Stomach (tissue), 9 donors: ENCODE data around the gene ADISSP. TPM values are rescaled to one million over a fixed set of nuclear protein-coding genes. Genes with fewer than 3 reads are reported as not detected.
A peak's percentile ranks its signal among the peaks of the same experiment; 100 is the strongest.

Experiments
- DNase-seq, 2 donors: peaks; one replicate each; pipeline versions ENCODE4 v3.0.0 to v3.0.0-alpha.2; 2013 to 2019
- H3K27ac ChIP-seq, 5 donors: fragments of 200-600 bp in 4 of 5; sonication (generic) in 4 of 5; one replicate each; pipeline ENCODE4 v1.5.1; 2013 to 2019; ENCODE audit warnings: mild to moderate bottlenecking in 1 of 5, moderate library complexity in 1 of 5
- H3K27me3 ChIP-seq, 3 donors: fragments of 200-600 bp; sonication (generic); one replicate each; pipeline ENCODE4 v1.5.1; 2017 to 2019; ENCODE audit warnings: mixed run types in 1 of 3
- H3K36me3 ChIP-seq, 4 donors: fragments of 200-600 bp; sonication (generic); 1 replicate in 3 of 4; 2 replicates in 1 of 4; pipeline ENCODE4 v1.5.1; 2016 to 2019
- H3K4me1 ChIP-seq, 4 donors: fragments of 200-600 bp; sonication (generic); one replicate each; pipeline ENCODE4 v1.5.1; 2016 to 2019
- H3K4me3 ChIP-seq, 4 donors: fragments of 200-600 bp; sonication (generic) in 3 of 4; one replicate each; pipeline ENCODE4 v1.5.1; 2016 to 2019; ENCODE audit warnings: mild to moderate bottlenecking in 1 of 4
- H3K9me3 ChIP-seq, 4 donors: fragments of 200-600 bp; sonication (generic); one replicate each; pipeline ENCODE4 v1.5.1; 2016 to 2019
- EP300 ChIP-seq: sonication (generic); formaldehyde crosslinking; IDR thresholded peaks from one replicate; pipeline ENCODE4 v1.6.1; 2017; ENCODE audit warnings: antibody characterized with exemption
- POLR2A ChIP-seq, 4 donors: fragments of 450-650 bp; IDR thresholded peaks; one replicate each; pipeline ENCODE4 v1.6.1; 2016; ENCODE audit warnings: antibody characterized with exemption in 4 of 4, control low read depth in 2 of 4, mild to moderate bottlenecking in 1 of 4, moderate library complexity in 1 of 4
- POLR2AphosphoS5 ChIP-seq, 3 donors: sonication (generic); formaldehyde crosslinking; IDR thresholded peaks; one replicate each; pipeline ENCODE4 v1.6.1; 2016; ENCODE audit warnings: antibody characterized with exemption in 3 of 3
- WGBS, 5 donors: extraction: QIAGEN DNeasy Blood & Tissue Kit in 3 of 5; methylation state at CpG; one replicate each; pipeline versions ENCODE4 v1.1.5 to v1.1.7; 2013 to 2018; 5-methylcytosine and 5-hydroxymethylcytosine counted together
- intact Hi-C: fragments of 100-400 bp; cut with DNase I; formaldehyde crosslinking; loops from one replicate; pipeline ENCODE4 v1.15.1; 2023; ENCODE audit warnings: low total_unique reads
- polyA plus RNA-seq, 3 donors: library from polyadenylated mRNA; stranded (reverse); fragments of 200-250 nt; gene quantifications; one replicate each; pipeline ENCODE4 v1.2.3, GENCODE V29; 2013
- total RNA-seq, 5 donors: library from RNA; depleted of rRNA; stranded (reverse); fragments of >200 nt; gene quantifications; one replicate each; pipeline versions ENCODE4 v1.1.0 to v1.2.3, GENCODE V29; 2014 to 2016
- TF ChIP-seq, protein P1 (sequence below), 7 experiments: fragments of 450-650 bp in 4 of 7; fragments of 200-600 bp in 3 of 7; sonication (generic) in 3 of 7; IDR thresholded peaks; one replicate each; pipeline ENCODE4 v1.5.1; 2016 to 2019; ENCODE audit warnings: antibody characterized with exemption in 7 of 7, control low read depth in 2 of 7, mild to moderate bottlenecking in 1 of 7
- donor health status: healthy with polysubstance abuse.
- donor health status: Bipolar disorder and iron deficiency.
- donor health status: healthy.

ADISSP gene
- total and polyA plus RNA-seq, 8 donors: 5.9 to 136 (median 27.4) TPM

DNA sequence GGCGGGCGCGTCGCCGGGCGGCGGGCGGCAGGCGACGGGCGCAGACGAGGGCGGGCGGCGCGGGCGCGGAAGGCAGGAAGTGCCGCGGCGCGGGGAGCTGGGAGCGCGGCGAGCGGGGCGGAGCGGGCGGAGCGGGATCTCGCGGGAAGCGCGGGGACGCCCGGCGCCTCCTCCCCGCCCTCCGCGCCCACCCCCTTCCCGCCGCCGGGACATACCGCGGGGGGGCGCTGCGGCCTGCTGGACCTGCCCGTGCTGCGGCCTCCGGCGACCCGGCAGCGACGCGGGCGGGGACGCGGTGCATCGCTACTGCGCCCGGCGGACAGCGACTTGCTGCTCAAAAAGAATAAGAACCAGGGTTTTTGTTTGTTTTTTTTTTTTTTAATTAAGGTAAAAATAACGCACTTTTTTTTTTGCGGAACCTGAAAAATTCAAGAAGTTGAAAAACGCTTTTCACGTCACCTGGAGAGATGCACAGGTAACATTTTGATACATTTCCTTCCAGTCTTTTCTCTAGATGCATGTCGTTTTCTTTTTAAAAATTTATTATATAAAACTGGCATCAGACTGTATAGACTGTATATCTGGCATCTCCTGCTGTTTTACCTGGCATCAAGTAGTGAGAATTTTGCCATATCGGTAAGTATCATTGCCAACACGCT, 19.2 kb upstream of the ADISSP start, which contains the start of gene CENPB:
Gene CENPB, minus strand, starts transcription at position 76 of the 659 bp plus-strand sequence. CDS start 257 bp downstream, outside the sequence.
- peak; percentile 93 to 97 for DNase-seq
- H3K4me1 ChIP-seq: peaks cover 32 to 62% (median 47%) of the 10 kb centered on the region in 4 donors
- WGBS, 5 donors: 2 to 5% (median 3%) methylated on average over 23 to 63 of the region's 70 CpGs
- no peaks in the 10 kb centered on the region for H3K27me3 ChIP-seq
- no peaks in the 10 kb centered on the region for H3K9me3 ChIP-seq
- intact Hi-C loops: no loop called here
- peak within 1 kb of the TSS; percentile 61 to 77 (median 70) for H3K4me3 ChIP-seq
- peak within 1 kb of the TSS; percentile 66 to 90 (median 87) for H3K27ac ChIP-seq
- TF ChIP-seq, protein P1, sequence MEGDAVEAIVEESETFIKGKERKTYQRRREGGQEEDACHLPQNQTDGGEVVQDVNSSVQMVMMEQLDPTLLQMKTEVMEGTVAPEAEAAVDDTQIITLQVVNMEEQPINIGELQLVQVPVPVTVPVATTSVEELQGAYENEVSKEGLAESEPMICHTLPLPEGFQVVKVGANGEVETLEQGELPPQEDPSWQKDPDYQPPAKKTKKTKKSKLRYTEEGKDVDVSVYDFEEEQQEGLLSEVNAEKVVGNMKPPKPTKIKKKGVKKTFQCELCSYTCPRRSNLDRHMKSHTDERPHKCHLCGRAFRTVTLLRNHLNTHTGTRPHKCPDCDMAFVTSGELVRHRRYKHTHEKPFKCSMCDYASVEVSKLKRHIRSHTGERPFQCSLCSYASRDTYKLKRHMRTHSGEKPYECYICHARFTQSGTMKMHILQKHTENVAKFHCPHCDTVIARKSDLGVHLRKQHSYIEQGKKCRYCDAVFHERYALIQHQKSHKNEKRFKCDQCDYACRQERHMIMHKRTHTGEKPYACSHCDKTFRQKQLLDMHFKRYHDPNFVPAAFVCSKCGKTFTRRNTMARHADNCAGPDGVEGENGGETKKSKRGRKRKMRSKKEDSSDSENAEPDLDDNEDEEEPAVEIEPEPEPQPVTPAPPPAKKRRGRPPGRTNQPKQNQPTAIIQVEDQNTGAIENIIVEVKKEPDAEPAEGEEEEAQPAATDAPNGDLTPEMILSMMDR (IDR thresholded peaks at IDR 0.05): peak in 5 of 7 experiments; percentile 41 to 92 (median 74)
- TF ChIP-seq EP300 (no peak), POLR2A (IDR thresholded peaks at IDR 0.05) (no peak), POLR2AphosphoS5 (IDR thresholded peaks at IDR 0.05) (peak in 2 of 3 donors; percentile 61 to 62)
- peaks cover 0 to 25% (median 8%) of the 10 kb centered on the region in 4 donors for H3K36me3 ChIP-seq

DNA sequence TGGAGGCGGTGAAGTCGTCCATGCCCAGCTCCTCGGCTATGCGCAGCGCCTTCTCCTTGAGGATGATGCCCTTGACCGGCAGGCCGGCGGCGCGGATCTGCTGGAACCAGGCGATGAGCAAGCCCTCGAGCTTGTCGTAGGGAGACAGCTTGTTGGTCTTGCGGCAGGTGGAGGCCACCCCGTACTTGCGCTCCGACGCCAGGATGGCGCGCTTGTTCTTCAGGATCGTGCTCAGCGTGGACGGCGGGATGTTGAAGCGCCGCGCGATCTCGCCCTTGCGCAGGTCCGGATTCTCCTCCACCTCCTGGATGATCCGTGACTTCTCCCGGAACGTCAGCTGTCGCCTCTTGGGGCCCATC, 18.6 kb upstream of the ADISSP start:
- peak overlapping the region; percentile 66 to 90 (median 87) for H3K27ac ChIP-seq
- intact Hi-C loops: no loop called here
- H3K36me3 ChIP-seq: peaks cover 0 to 25% (median 8%) of the 10 kb centered on the region in 4 donors
- 0 to 3% (median 0%) methylated on average over 18 to 35 of the region's 35 CpGs; no CpG with 5 or more reads in 1 of the 5 donors for WGBS, 5 donors
- H3K4me3 ChIP-seq: peak overlapping the region; percentile 61 to 77 (median 70)
- no peaks in the 10 kb centered on the region for H3K9me3 ChIP-seq
- peaks cover 37 to 69% (median 53%) of the 10 kb centered on the region in 4 donors for H3K4me1 ChIP-seq
- no peak for TF ChIP-seq POLR2A (IDR thresholded peaks at IDR 0.05)
- TF ChIP-seq POLR2AphosphoS5 (IDR thresholded peaks at IDR 0.05): no peak
- TF ChIP-seq, protein P1 (IDR thresholded peaks at IDR 0.05): no peak
- DNase-seq: peak; percentile 45 to 87
- H3K27me3 ChIP-seq: no peaks in the 10 kb centered on the region

DNA sequence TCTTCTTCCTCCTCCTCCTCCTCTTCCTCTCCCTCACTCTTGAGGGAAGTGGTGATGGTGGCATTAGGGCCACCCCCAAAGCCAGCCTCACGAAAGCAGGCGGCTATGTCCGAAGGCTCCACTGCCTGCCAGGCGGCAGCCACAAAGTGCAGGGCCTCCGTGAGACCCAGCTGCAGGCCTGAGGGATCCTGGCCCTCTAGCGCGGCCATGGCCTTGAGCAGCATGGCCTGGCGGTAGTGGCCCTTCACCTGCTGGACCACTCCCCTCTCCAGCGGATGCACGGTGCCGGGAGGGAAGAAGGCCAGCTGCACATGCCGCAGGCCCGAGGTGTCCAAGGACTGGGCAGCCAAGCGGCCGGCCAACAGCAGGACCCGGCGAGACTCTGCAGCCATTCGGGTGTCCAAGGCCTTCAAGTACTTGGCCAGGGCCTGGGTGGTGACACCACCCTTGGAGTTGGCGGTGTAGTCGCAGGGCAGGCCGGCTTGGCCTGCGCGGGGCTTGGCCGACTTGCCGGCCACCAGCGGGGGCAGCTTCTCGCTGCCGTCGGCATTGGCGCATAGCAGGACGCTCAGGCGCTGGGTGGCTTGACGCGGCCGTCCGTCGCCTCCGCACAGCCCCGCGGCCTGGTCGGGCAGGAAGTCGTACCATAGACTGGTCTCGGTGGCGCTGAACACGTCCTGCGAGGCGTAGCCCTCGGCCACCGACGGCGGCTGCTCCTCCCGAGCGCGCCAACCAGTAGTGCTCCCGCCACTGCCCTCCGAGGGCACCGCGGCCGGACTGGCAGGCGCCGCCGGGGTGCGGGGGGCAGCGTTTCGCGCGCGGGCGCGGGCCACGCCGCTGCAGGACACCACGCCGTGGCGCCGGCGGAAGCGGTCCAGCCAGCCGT, 17.9 kb upstream of the ADISSP start:
- Histone ChIP-seq H3K4me3 (peak overlapping the region; percentile 61 to 77 (median 70)), H3K27ac (peak overlapping the region; percentile 66 to 90 (median 87)), H3K9me3 (no peaks in the 10 kb centered on the region), H3K36me3 (peaks cover 0 to 25% (median 8%) of the 10 kb centered on the region in 4 donors), H3K4me1 (peaks cover 41 to 75% (median 58%) of the 10 kb centered on the region in 4 donors), H3K27me3 (no peaks in the 10 kb centered on the region)
- WGBS, 5 donors: 19 to 79% (median 26%) methylated on average over 11 to 79 of the region's 79 CpGs
- no peak for TF ChIP-seq POLR2AphosphoS5 (IDR thresholded peaks at IDR 0.05)
- TF ChIP-seq, protein P1 (IDR thresholded peaks at IDR 0.05): no peak
- no peak for TF ChIP-seq POLR2A (IDR thresholded peaks at IDR 0.05)
- TF ChIP-seq EP300: no peak
- DNase-seq: peak; percentile 42 to 62
- intact Hi-C loops: no loop called here

DNA sequence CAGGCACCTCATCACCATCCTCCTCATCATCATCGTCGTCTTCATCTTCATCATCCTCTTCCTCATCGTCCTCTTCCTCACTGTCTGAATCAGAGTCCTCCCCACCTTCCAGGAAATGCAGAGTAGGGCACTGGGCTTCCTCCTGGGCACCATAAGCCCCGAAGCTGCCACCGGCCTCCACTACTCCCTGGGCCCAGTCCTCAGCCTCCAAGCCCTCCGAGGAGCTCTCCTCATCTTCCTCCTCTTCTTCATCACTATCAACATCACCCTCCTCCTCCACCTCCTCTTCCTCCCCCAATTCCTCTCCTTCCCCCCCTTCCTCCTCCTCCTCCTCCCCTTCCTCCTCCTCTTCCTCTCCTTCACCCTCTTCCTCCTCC, 17.3 kb upstream of the ADISSP start:
- Histone ChIP-seq H3K4me1 (peaks cover 41 to 76% (median 59%) of the 10 kb centered on the region in 4 donors), H3K9me3 (no peaks in the 10 kb centered on the region), H3K27me3 (no peaks in the 10 kb centered on the region), H3K4me3 (peak overlapping the region; percentile 61 to 77 (median 70)), H3K36me3 (peaks cover 0 to 25% (median 8%) of the 10 kb centered on the region in 4 donors), H3K27ac (peak overlapping the region in 3 of 5 donors; percentile 5 to 90 (median 88))
- no peak for DNase-seq
- TF ChIP-seq POLR2A (IDR thresholded peaks at IDR 0.05) (no peak), POLR2AphosphoS5 (IDR thresholded peaks at IDR 0.05) (no peak), EP300 (no peak)
- TF ChIP-seq, protein P1 (IDR thresholded peaks at IDR 0.05): no peak
- intact Hi-C loops: loop anchor here (5.0 kb wide), 1 partner anchor 67 kb away; no protein-coding TSS in a partner anchor
- WGBS, 5 donors: 69 to 86% (median 77%) methylated on average over 6 of the region's 6 CpGs
